Measurements from ENCODE around the gene ZNF644. TPM values are rescaled to one million over a fixed set of nuclear protein-coding genes. Genes with fewer than 3 reads are reported as not detected.
"Not testable (repeated sequence)": the region's sequence is repeated elsewhere in the genome, so short reads cannot be mapped to it uniquely, and the experiment has no call there.

ZNF644 gene
- total and polyA plus RNA-seq, 4 donors = 6.8 to 38.8 (median 27.2) TPM

- Histone ChIP-seq H3K9me3 (ENCODE audit: control insufficient read depth in 4 of 4, low read length in 3 of 4) (no peaks in the 10 kb centered on the region), H3K9ac (ENCODE audit: low read depth in 1 of 2, low read length in 2 of 2) (no peak overlapping the region), H3K4me3 (ENCODE audit: low read depth in 1 of 3, low read length in 3 of 3) (peak overlapping the region in 1 of 3 donors; percentile 49), H3K36me3 (ENCODE audit: control insufficient read depth in 4 of 4, insufficient read depth in 3 of 4, low read depth in 1 of 4, low read length in 3 of 4) (no peaks in the 10 kb centered on the region), H3K27me3 (ENCODE audit: control insufficient read depth in 4 of 4, insufficient read depth in 4 of 4, low read length in 3 of 4) (no peaks in the 10 kb centered on the region), H3K4me1 (ENCODE audit: control insufficient read depth in 4 of 4, insufficient read depth in 4 of 4, low read length in 3 of 4) (peaks cover 3 to 7% (median 5%) of the 10 kb centered on the region in 4 donors), H3K27ac (ENCODE audit: low read depth in 1 of 2, low read length in 2 of 2) (peak overlapping the region in 1 of 2 donors; percentile 38)
- no peak for DNase-seq (ENCODE audit: low spot score)
- WGBS = 36% methylated on average over 4 of the region's 4 CpGs
- TF ChIP-seq FOXA1 (IDR thresholded peaks at IDR 0.05) (no peak), YY1 (IDR thresholded peaks at IDR 0.05) (peak; percentile 60), CTCF (IDR thresholded peaks at IDR 0.05; ENCODE audit: low read depth, low read length, missing input control) (no peak), RXRA (IDR thresholded peaks at IDR 0.05) (peak in 1 of 2 donors; percentile 41), TAF1 (conservative IDR thresholded peaks at IDR 0.05) (no peak), HNF4A (conservative IDR thresholded peaks at IDR 0.05) (peak; percentile 87 to 88), HNF4G (IDR thresholded peaks at IDR 0.05) (peak; percentile 72), MAX (IDR thresholded peaks at IDR 0.05) (peak; percentile 25), REST (IDR thresholded peaks at IDR 0.05) (no peak), RAD21 (IDR thresholded peaks at IDR 0.05) (peak; percentile 29 to 33), FOXA2 (IDR thresholded peaks at IDR 0.05) (no peak), ATF3 (IDR thresholded peaks at IDR 0.05) (no peak), EGR1 (IDR thresholded peaks at IDR 0.05; ENCODE audit: low read depth in 2 of 2) (no peak), JUND (IDR thresholded peaks at IDR 0.05) (no peak), NR2F2 (IDR thresholded peaks at IDR 0.05) (no peak), GABPA (IDR thresholded peaks at IDR 0.05 in 1 of 2, conservative IDR thresholded peaks at IDR 0.05 in 1 of 2) (no peak), ZBTB33 (IDR thresholded peaks at IDR 0.05) (no peak), SP1 (IDR thresholded peaks at IDR 0.05) (peak; percentile 72)
Measured at GRCh38 chr1:91065337-91065736, 43.5 kb upstream of the ZNF644 start.

GRCh38 chr1:91063403-91063802 lies 41.6 kb upstream of the ZNF644 start:
- H3K4me3 ChIP-seq (ENCODE audit: low read depth in 1 of 3, low read length in 3 of 3); H3K9ac ChIP-seq (ENCODE audit: low read depth in 1 of 2, low read length in 2 of 2); H3K27ac ChIP-seq (ENCODE audit: low read depth in 1 of 2, low read length in 2 of 2); DNase-seq (ENCODE audit: low spot score); H3K36me3 ChIP-seq (ENCODE audit: control insufficient read depth in 4 of 4, insufficient read depth in 3 of 4, low read depth in 1 of 4, low read length in 3 of 4); H3K4me1 ChIP-seq (ENCODE audit: control insufficient read depth in 4 of 4, insufficient read depth in 4 of 4, low read length in 3 of 4); H3K9me3 ChIP-seq (ENCODE audit: control insufficient read depth in 4 of 4, low read length in 3 of 4); H3K27me3 ChIP-seq (ENCODE audit: control insufficient read depth in 4 of 4, insufficient read depth in 4 of 4, low read length in 3 of 4): not testable (repeated sequence)
- 79% methylated on average over 5 of the region's 5 CpGs for WGBS
